ENCODE data around the gene CENPE.

Gene CENPE

GRCh38 chr4:103152381-103152780, 45.8 kb downstream of the CENPE start:
- no peaks in the 10 kb centered on the region for H3K27me3 Mint-ChIP-seq
- H3K9me3 Mint-ChIP-seq, result peaks cover 7 to 8% of the 10 kb centered on the region in 2 donors

GRCh38 chr4:103150677-103151076, 47.5 kb downstream of the CENPE start:
- no peaks in the 10 kb centered on the region for H3K9me3 Mint-ChIP-seq
- no peak overlapping the region for H3K4me3 Mint-ChIP-seq
- DNase-seq, result no peak
- H3K4me1 Mint-ChIP-seq, result no peaks in the 10 kb centered on the region
- no peaks in the 10 kb centered on the region for H3K27me3 Mint-ChIP-seq
- no peak overlapping the region for H3K27ac Mint-ChIP-seq
- no peak for ATAC-seq

More at GRCh38 chr4:103152381-103152780, 45.8 kb downstream of the CENPE start:
- ATAC-seq, result no peak
- no peak for DNase-seq
- H3K27ac Mint-ChIP-seq, result no peak overlapping the region
- no peaks in the 10 kb centered on the region for H3K4me1 Mint-ChIP-seq
- no peak overlapping the region for H3K4me3 Mint-ChIP-seq

- H3K4me1 Mint-ChIP-seq, result no peaks in the 10 kb centered on the region
- H3K27me3 Mint-ChIP-seq, result no peaks in the 10 kb centered on the region
- no peak overlapping the region for H3K4me3 Mint-ChIP-seq
- ATAC-seq (no peak), DNase-seq (no peak)
- no peaks in the 10 kb centered on the region for H3K9me3 Mint-ChIP-seq
- H3K27ac Mint-ChIP-seq, result no peak overlapping the region
Measured at GRCh38 chr4:103144926-103145325, 53.2 kb downstream of the CENPE start.

- Mint-ChIP-seq H3K27ac (no peak overlapping the region), H3K4me1 (no peaks in the 10 kb centered on the region), H3K27me3 (no peaks in the 10 kb centered on the region), H3K4me3 (no peak overlapping the region), H3K9me3 (no peaks in the 10 kb centered on the region)
- ATAC-seq, result no peak
- DNase-seq, result no peak
Measured at GRCh38 chr4:103137446-103137827, 60.7 kb downstream of the CENPE start.

GRCh38 chr4:103136671-103137445, 61.3 kb downstream of the CENPE start:
- ATAC-seq, result no peak
- no peak for DNase-seq
- no peaks in the 10 kb centered on the region for H3K27me3 Mint-ChIP-seq
- no peak overlapping the region for H3K27ac Mint-ChIP-seq
- no peaks in the 10 kb centered on the region for H3K9me3 Mint-ChIP-seq
- H3K4me1 Mint-ChIP-seq, result no peaks in the 10 kb centered on the region
- no peak overlapping the region for H3K4me3 Mint-ChIP-seq

GRCh38 chr4:103129174-103129573, 69.0 kb downstream of the CENPE start:
- DNase-seq (no peak), ATAC-seq (no peak)
- no peaks in the 10 kb centered on the region for H3K27me3 Mint-ChIP-seq
- peaks cover 17% of the 10 kb centered on the region in 2 donors for H3K9me3 Mint-ChIP-seq
- H3K4me1 Mint-ChIP-seq, result no peaks in the 10 kb centered on the region
- H3K4me3 Mint-ChIP-seq, result no peak overlapping the region
- H3K27ac Mint-ChIP-seq, result no peak overlapping the region

GRCh38 chr4:103126126-103126525, 72.0 kb downstream of the CENPE start:
- no peak for ATAC-seq
- Mint-ChIP-seq H3K27me3 (no peaks in the 10 kb centered on the region), H3K27ac (no peak overlapping the region), H3K4me1 (no peaks in the 10 kb centered on the region), H3K9me3 (peaks cover 17% of the 10 kb centered on the region in 2 donors), H3K4me3 (no peak overlapping the region)
- no peak for DNase-seq

- DNase-seq, result no peak
- Mint-ChIP-seq H3K4me3 (no peak overlapping the region), H3K27ac (no peak overlapping the region)
Measured at GRCh38 chr4:103123114-103123513, 75.0 kb downstream of the CENPE start.

GRCh38 chr4:103118166-103118565, 80.0 kb downstream of the CENPE start:
- ATAC-seq, result no peak
- Mint-ChIP-seq H3K4me3 (no peak overlapping the region), H3K27ac (no peak overlapping the region), H3K27me3 (no peaks in the 10 kb centered on the region), H3K9me3 (no peaks in the 10 kb centered on the region), H3K4me1 (no peaks in the 10 kb centered on the region)
- no peak for DNase-seq

More at GRCh38 chr4:103123114-103123513, 75.0 kb downstream of the CENPE start:
- H3K9me3 Mint-ChIP-seq, result peaks cover 9% of the 10 kb centered on the region in 2 donors
- H3K4me1 Mint-ChIP-seq, result no peaks in the 10 kb centered on the region
- ATAC-seq, result no peak
- no peaks in the 10 kb centered on the region for H3K27me3 Mint-ChIP-seq

- no peak for ATAC-seq
- DNase-seq, result no peak
- Mint-ChIP-seq H3K9me3 (no peaks in the 10 kb centered on the region), H3K4me3 (no peak overlapping the region), H3K27me3 (no peaks in the 10 kb centered on the region), H3K27ac (no peak overlapping the region), H3K4me1 (no peaks in the 10 kb centered on the region)
Measured at GRCh38 chr4:103111598-103111997, 86.5 kb downstream of the CENPE start.

- H3K27ac Mint-ChIP-seq, result no peak overlapping the region
- ATAC-seq (no peak), DNase-seq (no peak)
- no peaks in the 10 kb centered on the region for H3K27me3 Mint-ChIP-seq
- H3K4me1 Mint-ChIP-seq, result no peaks in the 10 kb centered on the region
- H3K4me3 Mint-ChIP-seq, result no peak overlapping the region
- no peaks in the 10 kb centered on the region for H3K9me3 Mint-ChIP-seq
Measured at GRCh38 chr4:103108542-103108941, 89.6 kb downstream of the CENPE start.

GRCh38 chr4:103105558-103106356, 92.4 kb downstream of the CENPE start:
- Mint-ChIP-seq H3K9me3 (no peaks in the 10 kb centered on the region), H3K4me3 (no peak overlapping the region), H3K4me1 (no peaks in the 10 kb centered on the region), H3K27me3 (no peaks in the 10 kb centered on the region), H3K27ac (no peak overlapping the region)
- ATAC-seq (no peak), DNase-seq (no peak)

GRCh38 chr4:103104886-103105285, 93.3 kb downstream of the CENPE start:
- DNase-seq (no peak), ATAC-seq (no peak)
- H3K4me3 Mint-ChIP-seq, result no peak overlapping the region
- peaks cover 2% of the 10 kb centered on the region for H3K4me1 Mint-ChIP-seq
- H3K27ac Mint-ChIP-seq, result no peak overlapping the region
- H3K27me3 Mint-ChIP-seq, result no peaks in the 10 kb centered on the region
- H3K9me3 Mint-ChIP-seq, result no peaks in the 10 kb centered on the region

- DNase-seq (no peak), ATAC-seq (no peak)
- no peaks in the 10 kb centered on the region for H3K9me3 Mint-ChIP-seq
- H3K4me1 Mint-ChIP-seq, result peaks cover 35% of the 10 kb centered on the region
- H3K4me3 Mint-ChIP-seq, result no peak overlapping the region
- no peak overlapping the region for H3K27ac Mint-ChIP-seq
- no peaks in the 10 kb centered on the region for H3K27me3 Mint-ChIP-seq
Measured at GRCh38 chr4:103100691-103101090, 97.5 kb downstream of the CENPE start.

- no peaks in the 10 kb centered on the region for H3K9me3 Mint-ChIP-seq
- peak within 1 kb of the TSS; percentile 84 to 92 for H3K27ac Mint-ChIP-seq
- H3K4me3 Mint-ChIP-seq, result peak within 1 kb of the TSS; percentile 85 to 90
- H3K4me1 Mint-ChIP-seq, result peaks cover 35% of the 10 kb centered on the region
- peak; percentile 92 for ATAC-seq
- no peaks in the 10 kb centered on the region for H3K27me3 Mint-ChIP-seq
- peak; percentile 33 to 41 for DNase-seq
Measured at GRCh38 chr4:103099691-103100392, 98.3 kb downstream of the CENPE start, which contains the start of gene BDH2. BDH2 (minus strand) TSS chr4:103099834; CDS start chr4:103096254, 3,580 bp downstream.

Data from stimulated activated naive CD8-positive, alpha-beta T cell treated with anti-CD3 and anti-CD28 coated beads, Interleukin-15, amount 100 ng/mL, for 72 hours (primary cell).